Stimulated activated naive CD4-positive, alpha-beta T cell (primary cell): ENCODE results near the gene CFAP410.
"Not testable (repeated sequence)": the region's sequence is repeated elsewhere in the genome, so short reads cannot be mapped to it uniquely, and the experiment has no call there.

ENCODE experiments used
- DNase-seq, 6 experiments: peaks; one replicate each; lab custom pipeline; 2025; lab: John Stamatoyannopoulos, UW

The CFAP410 gene

GRCh38 chr21:44368711-44369446 is 29.7 kb upstream of the CFAP410 start:
- DNase-seq = no peak

GRCh38 chr21:44366586-44367211 is 27.5 kb upstream of the CFAP410 start:
- DNase-seq = no peak

- no peak for DNase-seq
These were observed 26.9 kb upstream of the CFAP410 start for GRCh38 chr21:44365967-44366585.

- DNase-seq = no peak
These were observed 26.2 kb upstream of the CFAP410 start for GRCh38 chr21:44365251-44365966.

GRCh38 chr21:44364151-44365053 is 25.2 kb upstream of the CFAP410 start:
- no peak for DNase-seq

GRCh38 chr21:44363278-44363677 is 24.1 kb upstream of the CFAP410 start:
- no peak for DNase-seq

GRCh38 chr21:44361903-44362302 is 22.7 kb upstream of the CFAP410 start:
- not testable (repeated sequence) for DNase-seq

GRCh38 chr21:44360159-44360558 is 21.0 kb upstream of the CFAP410 start:
- no peak for DNase-seq

- no peak for DNase-seq
These were observed 20.2 kb upstream of the CFAP410 start for GRCh38 chr21:44359396-44359795.

- DNase-seq = no peak
These were observed 18.1 kb upstream of the CFAP410 start for GRCh38 chr21:44357064-44357837.

- DNase-seq = no peak
These were observed 17.4 kb upstream of the CFAP410 start for GRCh38 chr21:44356636-44357035.

GRCh38 chr21:44356160-44356559 is 17.0 kb upstream of the CFAP410 start:
- DNase-seq = no peak

- DNase-seq = peak in 2 of 6 experiments; percentile 16 to 17
These were observed 15.9 kb upstream of the CFAP410 start for GRCh38 chr21:44354775-44355771.

- DNase-seq = no peak
These were observed 14.8 kb upstream of the CFAP410 start for GRCh38 chr21:44354001-44354405.

- peak in 4 of 6 experiments; percentile 19 to 60 (median 39) for DNase-seq
These were observed 14.2 kb upstream of the CFAP410 start, which contains the start of gene TRPM2 for GRCh38 chr21:44353191-44353970. Gene TRPM2 (plus strand): TSS chr21:44353621. CDS start chr21:44353701, 80 bp downstream.

GRCh38 chr21:44352253-44352860 is 13.2 kb upstream of the CFAP410 start:
- no peak for DNase-seq

- no peak for DNase-seq
These were observed 12.5 kb upstream of the CFAP410 start for GRCh38 chr21:44351535-44352252.
